HG03045 (cell line): Measurements from ENCODE around the gene ZIK1.

Experiments used
- ATAC-seq: cut with Tn5 transposase; IDR thresholded peaks from one replicate; pipeline ENCODE4 v1.9.1; 2021; ENCODE audit warnings: mild to moderate bottlenecking, moderate library complexity; ENCODE audit not compliant: unreplicated experiment

Gene ZIK1

GRCh38 chr19:57583521-57584416 lies at the start of gene ZIK1:
Gene ZIK1, plus strand, starts transcription at chr19:57584145. Its CDS starts 212 bp downstream, at chr19:57584357.
- ATAC-seq = peak; percentile 84

- ATAC-seq = no peak
Measured at GRCh38 chr19:57537953-57538547, 45.9 kb upstream of the ZIK1 start.

- no peak for ATAC-seq
Measured at GRCh38 chr19:57546513-57546912, 37.4 kb upstream of the ZIK1 start.

- ATAC-seq = no peak
Measured at GRCh38 chr19:57552432-57552831, 31.5 kb upstream of the ZIK1 start.

GRCh38 chr19:57557659-57558058 lies 26.3 kb upstream of the ZIK1 start:
- ATAC-seq = no peak

- no peak for ATAC-seq
Measured at GRCh38 chr19:57558525-57558924, 25.4 kb upstream of the ZIK1 start.

GRCh38 chr19:57559008-57559403 lies 24.9 kb upstream of the ZIK1 start:
- ATAC-seq = no peak

- peak; percentile 91 for ATAC-seq
Measured at GRCh38 chr19:57559404-57560025, 24.4 kb upstream of the ZIK1 start, which contains the start of gene ZNF550. Gene ZNF550, minus strand, starts transcription at chr19:57559863. Its CDS starts 181 bp downstream, at chr19:57559682.

- peak; percentile 12 for ATAC-seq
Measured at GRCh38 chr19:57560049-57560491, 23.9 kb upstream of the ZIK1 start.

GRCh38 chr19:57563547-57563946 lies 20.4 kb upstream of the ZIK1 start:
- no peak for ATAC-seq

- ATAC-seq = no peak
Measured at GRCh38 chr19:57566396-57567265, 17.3 kb upstream of the ZIK1 start.

GRCh38 chr19:57570707-57571106 lies 13.2 kb upstream of the ZIK1 start:
- ATAC-seq = no peak

- no peak for ATAC-seq
Measured at GRCh38 chr19:57572415-57572947, 11.5 kb upstream of the ZIK1 start.

GRCh38 chr19:57576661-57577060 lies 7.3 kb upstream of the ZIK1 start:
- no peak for ATAC-seq

GRCh38 chr19:57578487-57579205 lies 5.3 kb upstream of the ZIK1 start, which contains the start of gene ZNF416:
Gene ZNF416, minus strand, starts transcription at chr19:57578911. Its CDS starts 207 bp downstream, at chr19:57578704.
- ATAC-seq = peak; percentile 84

GRCh38 chr19:57583104-57583520 lies 833 bp upstream of the ZIK1 start:
- ATAC-seq = no peak

GRCh38 chr19:57587529-57587928 lies 3.6 kb downstream of the ZIK1 start:
- no peak for ATAC-seq

GRCh38 chr19:57599377-57599760 lies 15.4 kb downstream of the ZIK1 start:
- no peak for ATAC-seq

- ATAC-seq = peak; percentile 72
Measured at GRCh38 chr19:57599761-57600383, 15.9 kb downstream of the ZIK1 start, which contains the start of gene ZNF530. Gene ZNF530, plus strand, starts transcription at chr19:57599885. Its CDS starts 4,461 bp downstream, at chr19:57604346.
